ENCODE data around the gene ATG7.
"Not testable (repeated sequence)": the region's sequence is repeated elsewhere in the genome, so short reads cannot be mapped to it uniquely, and the experiment has no call there.

Gene ATG7

GRCh38 chr3:11459186-11459824 lies 187.1 kb downstream of the ATG7 start:
- ATAC-seq (replicated peaks; ENCODE audit: extremely low read depth, poor library complexity, severe bottlenecking), result no peak

GRCh38 chr3:11461226-11461625 lies 189.0 kb downstream of the ATG7 start:
- ATAC-seq (replicated peaks; ENCODE audit: extremely low read depth, poor library complexity, severe bottlenecking) (no peak), DNase-seq (ENCODE audit: low spot score in 2 of 2) (no peak)
- Mint-ChIP-seq H3K9me3 (no peaks in the 10 kb centered on the region), H3K36me3 (ENCODE audit: insufficient read depth) (peaks cover 3% of the 10 kb centered on the region), H3K27me3 (no peaks in the 10 kb centered on the region), H3K4me3 (no peak overlapping the region), H3K4me1 (peaks cover 5% of the 10 kb centered on the region), H3K27ac (ENCODE audit: low read depth) (no peak overlapping the region)

More at GRCh38 chr3:11459186-11459824, 187.1 kb downstream of the ATG7 start:
- Mint-ChIP-seq H3K36me3 (ENCODE audit: insufficient read depth) (peaks cover 6% of the 10 kb centered on the region), H3K27ac (ENCODE audit: low read depth) (no peak overlapping the region), H3K4me3 (no peak overlapping the region), H3K27me3 (no peaks in the 10 kb centered on the region), H3K9me3 (no peaks in the 10 kb centered on the region), H3K4me1 (peaks cover 5% of the 10 kb centered on the region)
- DNase-seq (ENCODE audit: low spot score in 2 of 2), result no peak

- H3K4me1 Mint-ChIP-seq; H3K9me3 Mint-ChIP-seq; H3K27me3 Mint-ChIP-seq; DNase-seq (ENCODE audit: low spot score in 2 of 2); H3K4me3 Mint-ChIP-seq; H3K36me3 Mint-ChIP-seq (ENCODE audit: insufficient read depth); H3K27ac Mint-ChIP-seq (ENCODE audit: low read depth); ATAC-seq (replicated peaks; ENCODE audit: extremely low read depth, poor library complexity, severe bottlenecking): not testable (repeated sequence)
Measured at GRCh38 chr3:11462673-11463072, 190.5 kb downstream of the ATG7 start.

GRCh38 chr3:11463591-11463990 lies 191.4 kb downstream of the ATG7 start:
- ATAC-seq (replicated peaks; ENCODE audit: extremely low read depth, poor library complexity, severe bottlenecking), result no peak
- H3K4me3 Mint-ChIP-seq, result no peak overlapping the region

GRCh38 chr3:11464356-11464755 lies 192.2 kb downstream of the ATG7 start:
- no peaks in the 10 kb centered on the region for H3K27me3 Mint-ChIP-seq
- H3K9me3 Mint-ChIP-seq, result no peaks in the 10 kb centered on the region
- DNase-seq (ENCODE audit: low spot score in 2 of 2) (no peak), ATAC-seq (replicated peaks; ENCODE audit: extremely low read depth, poor library complexity, severe bottlenecking) (no peak)
- H3K4me1 Mint-ChIP-seq, result peaks cover 5% of the 10 kb centered on the region
- H3K36me3 Mint-ChIP-seq (ENCODE audit: insufficient read depth), result peaks cover 9% of the 10 kb centered on the region
- no peak overlapping the region for H3K4me3 Mint-ChIP-seq
- no peak overlapping the region for H3K27ac Mint-ChIP-seq (ENCODE audit: low read depth)

More at GRCh38 chr3:11463591-11463990, 191.4 kb downstream of the ATG7 start:
- no peak for DNase-seq (ENCODE audit: low spot score in 2 of 2)
- Mint-ChIP-seq H3K36me3 (ENCODE audit: insufficient read depth) (peaks cover 9% of the 10 kb centered on the region), H3K4me1 (peaks cover 5% of the 10 kb centered on the region), H3K9me3 (no peaks in the 10 kb centered on the region), H3K27ac (ENCODE audit: low read depth) (no peak overlapping the region), H3K27me3 (no peaks in the 10 kb centered on the region)

- H3K4me1 Mint-ChIP-seq, result no peaks in the 10 kb centered on the region
- H3K27me3 Mint-ChIP-seq, result no peaks in the 10 kb centered on the region
- no peak overlapping the region for H3K27ac Mint-ChIP-seq (ENCODE audit: low read depth)
- H3K36me3 Mint-ChIP-seq (ENCODE audit: insufficient read depth), result peaks cover 5% of the 10 kb centered on the region
- DNase-seq (ENCODE audit: low spot score in 2 of 2), result no peak
- no peak overlapping the region for H3K4me3 Mint-ChIP-seq
- H3K9me3 Mint-ChIP-seq, result no peaks in the 10 kb centered on the region
- ATAC-seq (replicated peaks; ENCODE audit: extremely low read depth, poor library complexity, severe bottlenecking), result no peak
Measured at GRCh38 chr3:11465744-11466616, 193.8 kb downstream of the ATG7 start.

GRCh38 chr3:11467875-11468274 lies 195.7 kb downstream of the ATG7 start:
- DNase-seq (ENCODE audit: low spot score in 2 of 2) (no peak), ATAC-seq (replicated peaks; ENCODE audit: extremely low read depth, poor library complexity, severe bottlenecking) (no peak)
- Mint-ChIP-seq H3K4me3 (no peak overlapping the region), H3K4me1 (no peaks in the 10 kb centered on the region), H3K9me3 (no peaks in the 10 kb centered on the region), H3K27me3 (no peaks in the 10 kb centered on the region), H3K27ac (ENCODE audit: low read depth) (no peak overlapping the region), H3K36me3 (ENCODE audit: insufficient read depth) (peaks cover 7% of the 10 kb centered on the region)

- ATAC-seq (replicated peaks; ENCODE audit: extremely low read depth, poor library complexity, severe bottlenecking) (no peak), DNase-seq (ENCODE audit: low spot score in 2 of 2) (no peak)
- H3K27me3 Mint-ChIP-seq, result no peaks in the 10 kb centered on the region
- H3K4me3 Mint-ChIP-seq, result no peak overlapping the region
- H3K9me3 Mint-ChIP-seq, result no peaks in the 10 kb centered on the region
- peaks cover 7% of the 10 kb centered on the region for H3K36me3 Mint-ChIP-seq (ENCODE audit: insufficient read depth)
- H3K27ac Mint-ChIP-seq (ENCODE audit: low read depth), result no peak overlapping the region
- H3K4me1 Mint-ChIP-seq, result no peaks in the 10 kb centered on the region
Measured at GRCh38 chr3:11470031-11470853, 198.0 kb downstream of the ATG7 start.

GRCh38 chr3:11475324-11475723 lies 203.1 kb downstream of the ATG7 start:
- no peak for DNase-seq (ENCODE audit: low spot score in 2 of 2)
- no peak for ATAC-seq (replicated peaks; ENCODE audit: extremely low read depth, poor library complexity, severe bottlenecking)
- no peaks in the 10 kb centered on the region for H3K27me3 Mint-ChIP-seq
- no peak overlapping the region for H3K4me3 Mint-ChIP-seq
- no peaks in the 10 kb centered on the region for H3K9me3 Mint-ChIP-seq
- no peak overlapping the region for H3K27ac Mint-ChIP-seq (ENCODE audit: low read depth)
- peaks cover 3% of the 10 kb centered on the region for H3K36me3 Mint-ChIP-seq (ENCODE audit: insufficient read depth)
- no peaks in the 10 kb centered on the region for H3K4me1 Mint-ChIP-seq

- Mint-ChIP-seq H3K27ac (ENCODE audit: low read depth) (no peak overlapping the region), H3K36me3 (ENCODE audit: insufficient read depth) (peaks cover 2% of the 10 kb centered on the region), H3K9me3 (no peaks in the 10 kb centered on the region), H3K27me3 (no peaks in the 10 kb centered on the region), H3K4me3 (no peak overlapping the region), H3K4me1 (no peaks in the 10 kb centered on the region)
- ATAC-seq (replicated peaks; ENCODE audit: extremely low read depth, poor library complexity, severe bottlenecking) (no peak), DNase-seq (ENCODE audit: low spot score in 2 of 2) (no peak)
Measured at GRCh38 chr3:11476735-11477144, 204.5 kb downstream of the ATG7 start.

GRCh38 chr3:11477407-11477911 lies 205.3 kb downstream of the ATG7 start:
- no peaks in the 10 kb centered on the region for H3K27me3 Mint-ChIP-seq
- H3K4me3 Mint-ChIP-seq, result no peak overlapping the region
- no peak for ATAC-seq (replicated peaks; ENCODE audit: extremely low read depth, poor library complexity, severe bottlenecking)
- no peak for DNase-seq (ENCODE audit: low spot score in 2 of 2)
- peaks cover 1% of the 10 kb centered on the region for H3K36me3 Mint-ChIP-seq (ENCODE audit: insufficient read depth)
- no peaks in the 10 kb centered on the region for H3K4me1 Mint-ChIP-seq
- H3K27ac Mint-ChIP-seq (ENCODE audit: low read depth), result no peak overlapping the region
- H3K9me3 Mint-ChIP-seq, result no peaks in the 10 kb centered on the region

GRCh38 chr3:11478167-11478566 lies 206.0 kb downstream of the ATG7 start:
- no peak for ATAC-seq (replicated peaks; ENCODE audit: extremely low read depth, poor library complexity, severe bottlenecking)
- no peaks in the 10 kb centered on the region for H3K9me3 Mint-ChIP-seq
- peaks cover 1% of the 10 kb centered on the region for H3K36me3 Mint-ChIP-seq (ENCODE audit: insufficient read depth)
- no peak overlapping the region for H3K27ac Mint-ChIP-seq (ENCODE audit: low read depth)
- no peak overlapping the region for H3K4me3 Mint-ChIP-seq
- no peaks in the 10 kb centered on the region for H3K27me3 Mint-ChIP-seq
- DNase-seq (ENCODE audit: low spot score in 2 of 2), result no peak
- no peaks in the 10 kb centered on the region for H3K4me1 Mint-ChIP-seq
